ENCODE data around the gene TRMU.

DNA sequence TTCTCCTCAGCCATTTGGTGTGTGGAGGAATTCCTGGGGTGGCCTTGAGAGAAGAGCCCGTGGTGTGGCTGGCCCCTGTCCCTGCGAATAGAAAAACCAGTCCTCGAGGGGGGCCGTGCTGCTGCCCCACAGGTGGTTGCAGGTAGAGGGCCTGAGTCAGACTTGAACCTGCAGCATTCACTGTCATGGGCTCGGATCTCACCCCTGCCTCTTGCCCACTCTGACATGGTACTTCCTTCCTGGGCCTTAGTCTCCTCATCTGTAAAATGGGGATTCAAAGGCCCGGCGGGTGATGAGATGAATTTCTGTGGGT, 19.4 kb downstream of the TRMU start:
- TF ChIP-seq, protein P1, sequence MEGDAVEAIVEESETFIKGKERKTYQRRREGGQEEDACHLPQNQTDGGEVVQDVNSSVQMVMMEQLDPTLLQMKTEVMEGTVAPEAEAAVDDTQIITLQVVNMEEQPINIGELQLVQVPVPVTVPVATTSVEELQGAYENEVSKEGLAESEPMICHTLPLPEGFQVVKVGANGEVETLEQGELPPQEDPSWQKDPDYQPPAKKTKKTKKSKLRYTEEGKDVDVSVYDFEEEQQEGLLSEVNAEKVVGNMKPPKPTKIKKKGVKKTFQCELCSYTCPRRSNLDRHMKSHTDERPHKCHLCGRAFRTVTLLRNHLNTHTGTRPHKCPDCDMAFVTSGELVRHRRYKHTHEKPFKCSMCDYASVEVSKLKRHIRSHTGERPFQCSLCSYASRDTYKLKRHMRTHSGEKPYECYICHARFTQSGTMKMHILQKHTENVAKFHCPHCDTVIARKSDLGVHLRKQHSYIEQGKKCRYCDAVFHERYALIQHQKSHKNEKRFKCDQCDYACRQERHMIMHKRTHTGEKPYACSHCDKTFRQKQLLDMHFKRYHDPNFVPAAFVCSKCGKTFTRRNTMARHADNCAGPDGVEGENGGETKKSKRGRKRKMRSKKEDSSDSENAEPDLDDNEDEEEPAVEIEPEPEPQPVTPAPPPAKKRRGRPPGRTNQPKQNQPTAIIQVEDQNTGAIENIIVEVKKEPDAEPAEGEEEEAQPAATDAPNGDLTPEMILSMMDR (IDR thresholded peaks at IDR 0.05; ENCODE audit: control extremely low read depth in 1 of 3, insufficient read depth in 1 of 3, low read depth in 1 of 3, low read length in 3 of 3) = no peak
- no peak for TF ChIP-seq TAF1 (IDR thresholded peaks at IDR 0.05; ENCODE audit: low read depth, low read length)
- no peak for TF ChIP-seq HDAC2 (IDR thresholded peaks at IDR 0.05; ENCODE audit: borderline replicate concordance in 1 of 2, low read depth in 2 of 2, low read length in 2 of 2)
- no peak for TF ChIP-seq EZH2 (IDR thresholded peaks at IDR 0.05; ENCODE audit: low read depth, low read length, severe bottlenecking)
- no peak for TF ChIP-seq POLR2A (IDR thresholded peaks at IDR 0.05; ENCODE audit: control extremely low read depth in 1 of 2, low read depth in 2 of 2, low read length in 2 of 2)
- TF ChIP-seq, protein P2, sequence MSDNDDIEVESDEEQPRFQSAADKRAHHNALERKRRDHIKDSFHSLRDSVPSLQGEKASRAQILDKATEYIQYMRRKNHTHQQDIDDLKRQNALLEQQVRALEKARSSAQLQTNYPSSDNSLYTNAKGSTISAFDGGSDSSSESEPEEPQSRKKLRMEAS (IDR thresholded peaks at IDR 0.05) = no peak
- TF ChIP-seq JUND (IDR thresholded peaks at IDR 0.05; ENCODE audit: low read length) = no peak
- TF ChIP-seq KDM4A (IDR thresholded peaks at IDR 0.05; ENCODE audit: low read depth, low read length, severe bottlenecking) = no peak
- no peak for TF ChIP-seq SRF (IDR thresholded peaks at IDR 0.05; ENCODE audit: low read depth, low read length)
- no peak for TF ChIP-seq RNF2 (IDR thresholded peaks at IDR 0.05; ENCODE audit: borderline replicate concordance, low read depth, low read length, missing control alignments, poor library complexity, severe bottlenecking)
- no peak for TF ChIP-seq POLR2AphosphoS5 (IDR thresholded peaks at IDR 0.05; ENCODE audit: low read depth, low read length)
- TF ChIP-seq EP300 (IDR thresholded peaks at IDR 0.05; ENCODE audit: borderline replicate concordance in 1 of 2, low read depth in 2 of 2, low read length in 2 of 2) = no peak
- no peak for TF ChIP-seq TEAD4 (IDR thresholded peaks at IDR 0.05; ENCODE audit: low read depth, low read length)
